HFFc6 (cell line): ENCODE data around the gene OAS2. TPM values are rescaled to one million over a fixed set of nuclear protein-coding genes. Genes with fewer than 3 reads are reported as not detected.

Source experiments
- DNase-seq: peaks from one replicate; pipeline ENCODE4 v3.0.0-alpha.2; 2018
- H3K27ac Mint-ChIP-seq: 2 replicates; pipeline ENCODE4 v1.8.0; 2020; ENCODE audit warnings: mild to moderate bottlenecking, mixed read lengths
- H3K27me3 Mint-ChIP-seq: 2 replicates; pipeline ENCODE4 v1.8.0; 2021; ENCODE audit warnings: mild to moderate bottlenecking, moderate library complexity, mixed read lengths; ENCODE audit not compliant: insufficient read depth
- H3K36me3 Mint-ChIP-seq: 2 replicates; pipeline ENCODE4 v1.8.0; 2021; ENCODE audit warnings: low read depth, mixed read lengths
- H3K4me1 Mint-ChIP-seq: 2 replicates; pipeline ENCODE4 v1.8.0; 2020; ENCODE audit warnings: low read depth, mixed read lengths
- H3K4me3 Mint-ChIP-seq: 2 replicates; pipeline ENCODE4 v1.8.0; 2020; ENCODE audit warnings: mild to moderate bottlenecking, moderate library complexity, mixed read lengths
- H3K9me3 Mint-ChIP-seq: 2 replicates; pipeline ENCODE4 v1.8.0; 2020; ENCODE audit warnings: mild to moderate bottlenecking, mixed read lengths
- CTCF ChIP-seq: fragments of 200-600 bp; sonication (generic); IDR thresholded peaks from 2 replicates; pipeline ENCODE4 v1.5.0; 2021; ENCODE audit warnings: antibody characterized with exemption, mild to moderate bottlenecking
- total RNA-seq, 6 experiments: library from RNA; stranded (reverse); fragmentation: NEBNext Ultra II Directional; extraction: Animal tissue kit (Norgen Biotek cat#: 25700); gene quantifications; 2 replicates in 1 of 6; 3 replicates in 5 of 6; pipeline ENCODE4 v1.2.3, GENCODE V29; 2021

OAS2 gene
- total RNA-seq, 6 experiments from 2014 or later, result 0.28 to 0.63 (median 0.47) TPM

GRCh38 chr12:112995008-112995407 is 16.7 kb downstream of the OAS2 start:
- Mint-ChIP-seq H3K4me1 (no peaks in the 10 kb centered on the region), H3K9me3 (no peaks in the 10 kb centered on the region; the same call in 1 of the 2 replicates), H3K36me3 (no peaks in the 10 kb centered on the region), H3K27me3 (peaks cover 23% of the 10 kb centered on the region), H3K27ac (no peak overlapping the region), H3K4me3 (no peak overlapping the region)
- no peak for TF ChIP-seq CTCF
- no peak for DNase-seq

DNA sequence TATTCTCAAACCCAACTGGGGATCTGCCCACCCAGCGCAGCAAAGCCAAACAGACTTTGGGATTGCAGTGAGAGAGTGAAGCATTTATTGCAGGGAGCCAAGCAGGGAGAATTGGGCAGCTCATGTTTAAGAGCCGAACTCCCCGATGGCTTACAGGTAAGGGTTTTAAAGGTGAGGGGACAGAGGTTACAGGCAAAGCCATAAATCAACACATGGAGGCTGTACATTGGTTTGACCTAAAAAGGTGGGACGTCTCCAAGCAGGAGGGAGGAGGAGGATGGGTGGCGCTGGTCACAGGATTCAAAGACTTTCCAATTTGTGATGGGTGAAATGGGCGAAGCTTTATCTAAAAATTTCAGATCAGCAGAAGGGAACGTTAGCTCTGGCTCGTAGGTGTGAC is 18.2 kb downstream of the OAS2 start:
- no peak for TF ChIP-seq CTCF
- H3K36me3 Mint-ChIP-seq, result no peaks in the 10 kb centered on the region
- no peak overlapping the region for H3K4me3 Mint-ChIP-seq

GRCh38 chr12:112997506-112997905 is 19.2 kb downstream of the OAS2 start:
- H3K27ac Mint-ChIP-seq, result no peak overlapping the region
- DNase-seq, result no peak
- H3K36me3 Mint-ChIP-seq, result no peaks in the 10 kb centered on the region
- TF ChIP-seq CTCF, result no peak
- H3K4me1 Mint-ChIP-seq, result no peaks in the 10 kb centered on the region
- no peaks in the 10 kb centered on the region; the same call in 1 of the 2 replicates for H3K9me3 Mint-ChIP-seq
- no peak overlapping the region for H3K4me3 Mint-ChIP-seq
- H3K27me3 Mint-ChIP-seq, result peaks cover 31% of the 10 kb centered on the region

More for the DNA sequence above, 18.2 kb downstream of the OAS2 start:
- Mint-ChIP-seq H3K4me1 (no peaks in the 10 kb centered on the region), H3K27ac (no peak overlapping the region), H3K9me3 (no peaks in the 10 kb centered on the region; the same call in 1 of the 2 replicates), H3K27me3 (peaks cover 27% of the 10 kb centered on the region)
- no peak for DNase-seq

DNA sequence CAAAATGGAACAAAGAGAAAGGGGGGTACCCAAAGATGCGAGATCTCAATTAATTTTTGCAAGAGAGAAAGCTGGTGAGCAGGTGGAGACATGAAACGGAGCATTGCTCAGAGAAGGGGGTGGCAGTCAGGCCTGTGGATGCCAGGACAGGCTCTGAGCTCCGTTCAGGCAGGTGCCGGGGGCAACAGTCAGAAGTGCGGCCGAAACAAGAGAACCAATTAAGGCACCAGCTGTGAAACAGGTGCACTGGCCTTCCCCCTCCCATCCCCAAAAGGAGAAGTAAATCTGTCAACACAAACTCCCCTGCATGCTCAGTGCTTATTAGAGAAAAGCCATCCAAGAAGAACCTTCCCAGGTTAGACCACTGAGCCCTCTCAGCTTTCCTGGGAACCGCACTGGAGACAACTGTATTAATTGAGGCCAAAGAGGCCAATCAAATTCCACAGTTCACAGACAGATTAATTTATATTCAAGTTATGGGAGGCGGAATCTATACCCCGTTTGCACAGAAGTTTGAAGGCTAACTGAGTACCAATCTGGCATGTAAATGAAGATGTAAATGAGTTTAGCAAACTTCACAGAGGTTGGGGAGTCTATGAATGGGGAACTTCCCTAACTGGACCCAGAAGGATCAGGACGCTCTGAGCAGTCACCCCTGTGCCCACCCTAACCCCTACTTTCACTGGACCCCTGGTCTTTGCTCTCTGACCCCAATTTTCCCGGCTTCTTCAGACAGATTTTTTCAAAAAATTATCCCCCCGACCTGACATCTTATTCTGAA is 20.9 kb downstream of the OAS2 start:
- Mint-ChIP-seq H3K36me3 (no peaks in the 10 kb centered on the region), H3K4me1 (no peaks in the 10 kb centered on the region), H3K27ac (no peak overlapping the region), H3K27me3 (peaks cover 46% of the 10 kb centered on the region), H3K4me3 (no peak overlapping the region), H3K9me3 (no peaks in the 10 kb centered on the region; the same call in 1 of the 2 replicates)
- TF ChIP-seq CTCF, result no peak
- DNase-seq, result no peak

GRCh38 chr12:113000433-113000832 is 22.1 kb downstream of the OAS2 start:
- H3K27ac Mint-ChIP-seq, result no peak overlapping the region
- H3K4me1 Mint-ChIP-seq, result no peaks in the 10 kb centered on the region
- no peaks in the 10 kb centered on the region; the same call in 1 of the 2 replicates for H3K9me3 Mint-ChIP-seq
- no peaks in the 10 kb centered on the region for H3K36me3 Mint-ChIP-seq
- no peak for DNase-seq
- no peak for TF ChIP-seq CTCF
- no peak overlapping the region for H3K4me3 Mint-ChIP-seq
- H3K27me3 Mint-ChIP-seq, result peaks cover 46% of the 10 kb centered on the region
